ENCODE results near the gene FCRL5.

Gene FCRL5

DNA sequence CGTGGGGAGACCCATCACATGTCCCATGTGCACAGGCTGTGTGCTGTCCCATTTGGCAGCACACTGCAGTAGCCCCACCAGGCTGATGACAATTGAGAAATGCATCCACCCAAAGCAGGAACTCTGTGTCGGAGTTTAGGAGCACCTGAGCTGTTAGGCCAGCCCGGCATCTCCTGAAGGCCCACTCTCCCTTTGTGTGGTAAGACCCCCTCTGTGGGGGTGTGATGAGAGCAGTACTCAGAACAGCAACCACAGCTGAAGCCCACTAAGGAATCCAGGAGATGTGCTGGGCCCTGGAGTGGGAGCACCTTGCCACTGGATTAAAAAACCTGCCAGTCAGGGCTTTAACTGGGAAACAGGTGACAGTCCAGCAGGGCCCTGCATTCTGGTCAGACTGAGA is 37.2 kb downstream of the FCRL5 start:
- peaks cover 6% of the 10 kb centered on the region for H3K4me1 Mint-ChIP-seq (ENCODE audit: low read depth)
- intact Hi-C loops (cut with micrococcal nuclease): no loop called here
- no peak overlapping the region for H3K27ac Mint-ChIP-seq
- peaks cover 7% of the 10 kb centered on the region for H3K27me3 Mint-ChIP-seq
- no peaks in the 10 kb centered on the region for H3K9me3 Mint-ChIP-seq
- H3K4me3 Mint-ChIP-seq: no peak overlapping the region
- no peaks in the 10 kb centered on the region for H3K36me3 Mint-ChIP-seq (ENCODE audit: low read depth)

- Mint-ChIP-seq H3K27me3 (peaks cover 14% of the 10 kb centered on the region), H3K36me3 (ENCODE audit: low read depth) (no peaks in the 10 kb centered on the region), H3K4me1 (ENCODE audit: low read depth) (peaks cover 6% of the 10 kb centered on the region), H3K4me3 (no peak overlapping the region), H3K27ac (no peak overlapping the region), H3K9me3 (no peaks in the 10 kb centered on the region)
- intact Hi-C loops (cut with micrococcal nuclease): no loop called here
These were observed 40.0 kb downstream of the FCRL5 start for GRCh38 chr1:157512036-157512969.

DNA sequence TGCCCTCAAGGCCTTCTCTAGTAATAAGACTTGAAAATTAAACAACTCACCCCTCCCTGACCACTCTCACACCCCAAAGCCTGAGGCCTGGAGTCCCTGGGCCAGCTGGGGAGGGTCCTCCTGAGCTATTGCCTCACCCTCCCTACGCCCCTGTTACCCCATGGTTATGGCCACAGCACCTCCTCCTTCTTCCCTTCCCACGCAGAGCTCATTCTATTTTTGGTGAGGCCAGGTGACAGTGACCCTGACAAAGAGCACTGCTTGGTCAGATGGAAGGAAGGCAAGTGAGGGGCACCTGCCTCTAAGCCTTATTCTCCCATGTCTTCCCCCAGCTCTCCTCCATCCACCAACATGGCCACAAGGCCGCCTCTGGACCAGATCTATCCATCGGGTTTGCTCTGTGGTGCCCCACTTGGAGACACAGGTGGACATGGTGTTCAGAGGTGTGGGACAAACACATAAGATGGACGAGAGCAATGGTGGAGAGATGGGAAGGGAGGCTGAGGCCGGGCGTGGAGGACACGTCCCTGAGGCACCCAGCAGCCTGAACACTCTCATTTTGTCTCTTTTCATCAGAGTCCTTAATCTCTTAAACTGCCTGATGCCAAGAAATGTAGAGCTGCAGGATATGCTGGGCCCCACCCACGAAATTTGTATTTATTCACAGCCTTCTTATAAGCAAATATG is 42.6 kb downstream of the FCRL5 start:
- Mint-ChIP-seq H3K9me3 (no peaks in the 10 kb centered on the region), H3K4me3 (no peak overlapping the region), H3K4me1 (ENCODE audit: low read depth) (peaks cover 11% of the 10 kb centered on the region), H3K27ac (no peak overlapping the region), H3K27me3 (peaks cover 23% of the 10 kb centered on the region), H3K36me3 (ENCODE audit: low read depth) (no peaks in the 10 kb centered on the region)
- intact Hi-C loops (cut with micrococcal nuclease): no loop called here

GRCh38 chr1:157505481-157506272 is 46.6 kb downstream of the FCRL5 start:
- H3K4me1 Mint-ChIP-seq (ENCODE audit: low read depth): peaks cover 5% of the 10 kb centered on the region
- no peak overlapping the region for H3K4me3 Mint-ChIP-seq
- no peak overlapping the region for H3K27ac Mint-ChIP-seq
- peaks cover 18% of the 10 kb centered on the region for H3K27me3 Mint-ChIP-seq
- no peaks in the 10 kb centered on the region for H3K9me3 Mint-ChIP-seq
- intact Hi-C loops (cut with micrococcal nuclease): no loop called here
- no peaks in the 10 kb centered on the region for H3K36me3 Mint-ChIP-seq (ENCODE audit: low read depth)

DNA sequence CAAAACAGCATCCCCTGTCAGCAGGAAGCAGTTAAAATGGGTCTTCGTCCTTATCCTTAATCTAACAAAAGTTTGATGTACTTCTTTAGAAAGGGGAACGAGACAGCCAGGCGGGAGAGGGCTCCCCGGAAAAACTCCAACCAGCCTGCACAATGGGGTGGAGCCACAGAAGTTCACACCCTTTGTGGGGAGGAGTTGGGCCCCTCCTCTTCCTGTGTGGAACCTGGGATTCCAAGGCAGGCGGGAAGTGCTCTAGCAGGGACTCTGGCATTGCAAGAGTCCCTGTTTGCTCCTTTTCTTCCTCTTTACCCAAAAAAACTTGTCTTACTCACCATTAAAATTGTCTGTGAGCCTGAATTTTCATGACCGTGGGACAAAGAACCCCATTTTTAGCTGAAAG is 47.7 kb downstream of the FCRL5 start:
- H3K27ac Mint-ChIP-seq: no peak overlapping the region
- no peaks in the 10 kb centered on the region for H3K36me3 Mint-ChIP-seq (ENCODE audit: low read depth)
- peaks cover 16% of the 10 kb centered on the region for H3K27me3 Mint-ChIP-seq
- no peaks in the 10 kb centered on the region for H3K9me3 Mint-ChIP-seq
- no peak overlapping the region for H3K4me3 Mint-ChIP-seq
- intact Hi-C loops (cut with micrococcal nuclease): no loop called here
- H3K4me1 Mint-ChIP-seq (ENCODE audit: low read depth): peaks cover 5% of the 10 kb centered on the region

GRCh38 chr1:157499521-157499920 is 52.8 kb downstream of the FCRL5 start:
- no peaks in the 10 kb centered on the region for H3K9me3 Mint-ChIP-seq
- no peaks in the 10 kb centered on the region for H3K36me3 Mint-ChIP-seq (ENCODE audit: low read depth)
- intact Hi-C loops (cut with micrococcal nuclease): no loop called here
- H3K27ac Mint-ChIP-seq: no peak overlapping the region
- H3K27me3 Mint-ChIP-seq: peaks cover 6% of the 10 kb centered on the region
- no peak overlapping the region for H3K4me3 Mint-ChIP-seq
- no peaks in the 10 kb centered on the region for H3K4me1 Mint-ChIP-seq (ENCODE audit: low read depth)

- Mint-ChIP-seq H3K4me1 (ENCODE audit: low read depth) (no peaks in the 10 kb centered on the region), H3K4me3 (no peak overlapping the region), H3K9me3 (no peaks in the 10 kb centered on the region), H3K27ac (no peak overlapping the region), H3K36me3 (ENCODE audit: low read depth) (no peaks in the 10 kb centered on the region), H3K27me3 (peaks cover 8% of the 10 kb centered on the region)
- intact Hi-C loops (cut with micrococcal nuclease): no loop called here
These were observed 53.6 kb downstream of the FCRL5 start for GRCh38 chr1:157498736-157499090.

DNA sequence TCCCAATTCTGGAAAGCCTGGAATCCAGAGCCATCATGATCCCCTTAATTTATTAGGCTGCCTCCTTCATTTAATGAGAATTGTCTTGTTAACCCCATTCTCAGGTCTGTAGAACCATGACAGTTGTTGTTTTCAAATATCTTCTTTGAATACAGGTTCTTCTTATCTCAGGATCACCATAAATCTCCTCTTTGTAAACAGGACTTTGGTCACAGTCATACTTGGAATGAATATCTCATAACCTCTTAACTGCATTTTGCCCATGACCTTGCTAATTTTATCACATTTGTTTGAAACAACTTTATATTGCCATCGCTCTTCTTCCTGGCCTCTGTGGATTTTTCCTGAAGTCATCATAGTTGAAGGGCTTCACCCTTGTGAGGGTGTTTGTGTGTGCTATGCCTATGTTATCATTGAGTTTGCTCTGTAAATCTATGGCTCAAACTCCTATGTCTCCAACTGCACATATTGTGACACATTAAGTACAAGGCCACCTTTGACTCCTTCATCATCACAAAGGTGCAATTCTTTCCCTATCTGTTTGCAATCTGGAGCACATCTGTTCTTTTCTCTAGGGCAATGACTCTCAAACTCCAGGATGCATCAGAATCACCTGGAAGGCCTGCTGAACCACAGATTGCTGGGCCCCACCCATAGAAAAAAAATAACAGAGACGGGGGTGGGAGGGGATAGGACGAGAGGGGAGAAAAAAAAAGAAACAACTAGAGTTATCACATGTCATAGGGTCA is 54.2 kb downstream of the FCRL5 start:
- intact Hi-C loops (cut with micrococcal nuclease): no loop called here
- H3K27ac Mint-ChIP-seq: no peak overlapping the region
- no peaks in the 10 kb centered on the region for H3K4me1 Mint-ChIP-seq (ENCODE audit: low read depth)
- no peak overlapping the region for H3K4me3 Mint-ChIP-seq
- peaks cover 10% of the 10 kb centered on the region for H3K27me3 Mint-ChIP-seq
- H3K9me3 Mint-ChIP-seq: no peaks in the 10 kb centered on the region
- H3K36me3 Mint-ChIP-seq (ENCODE audit: low read depth): no peaks in the 10 kb centered on the region

GRCh38 chr1:157497284-157497683 is 55.0 kb downstream of the FCRL5 start:
- Mint-ChIP-seq H3K27me3 (peaks cover 14% of the 10 kb centered on the region), H3K27ac (no peak overlapping the region), H3K4me1 (ENCODE audit: low read depth) (no peaks in the 10 kb centered on the region), H3K9me3 (no peaks in the 10 kb centered on the region), H3K4me3 (no peak overlapping the region), H3K36me3 (ENCODE audit: low read depth) (no peaks in the 10 kb centered on the region)
- intact Hi-C loops (cut with micrococcal nuclease): no loop called here

DNA sequence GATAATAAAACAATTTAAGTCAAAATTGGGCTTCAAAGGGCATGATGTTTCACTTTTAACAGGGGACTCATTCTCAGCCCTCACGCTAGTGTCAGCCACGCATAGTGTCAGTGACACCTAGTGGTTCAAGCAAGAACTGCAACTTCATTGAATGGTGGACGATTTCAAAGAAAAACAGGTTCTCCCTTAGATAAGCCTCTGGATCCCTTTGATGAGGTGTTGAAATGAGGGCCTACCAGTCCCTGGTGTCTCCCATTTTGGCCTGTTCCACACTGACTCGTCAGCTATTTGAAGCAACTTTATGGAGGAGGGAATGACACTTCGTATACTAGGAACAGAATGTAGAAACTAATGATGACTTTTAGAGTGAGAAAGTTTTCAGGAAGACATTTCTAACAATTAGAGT is 56.2 kb downstream of the FCRL5 start:
- H3K36me3 Mint-ChIP-seq (ENCODE audit: low read depth): no peaks in the 10 kb centered on the region
- no peaks in the 10 kb centered on the region for H3K9me3 Mint-ChIP-seq
- H3K4me3 Mint-ChIP-seq: no peak overlapping the region
- no peak overlapping the region for H3K27ac Mint-ChIP-seq
- H3K4me1 Mint-ChIP-seq (ENCODE audit: low read depth): no peaks in the 10 kb centered on the region
- intact Hi-C loops (cut with micrococcal nuclease): no loop called here
- peaks cover 18% of the 10 kb centered on the region for H3K27me3 Mint-ChIP-seq

DNA sequence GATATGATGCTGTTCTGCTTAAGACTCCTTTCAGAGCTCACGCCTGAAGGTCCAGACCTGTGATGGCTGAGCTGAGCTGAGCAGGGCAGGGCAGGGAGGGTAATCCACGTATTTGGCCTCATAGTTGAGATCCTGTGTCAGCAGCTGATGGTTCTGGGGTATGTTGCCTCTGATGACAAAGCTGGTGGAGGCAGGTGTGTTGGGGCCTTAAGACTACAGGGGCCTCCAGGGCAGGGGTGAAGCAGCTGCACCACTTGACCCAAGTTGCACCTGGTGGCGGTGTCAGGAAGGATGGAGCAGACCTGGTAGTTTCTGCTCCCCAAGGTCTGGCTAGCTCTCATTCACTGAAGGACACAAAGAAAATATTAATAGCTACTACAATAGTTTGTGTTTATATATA is 57.0 kb downstream of the FCRL5 start:
- Mint-ChIP-seq H3K9me3 (no peaks in the 10 kb centered on the region), H3K27me3 (peaks cover 20% of the 10 kb centered on the region), H3K4me3 (no peak overlapping the region), H3K27ac (no peak overlapping the region), H3K36me3 (ENCODE audit: low read depth) (no peaks in the 10 kb centered on the region), H3K4me1 (ENCODE audit: low read depth) (no peaks in the 10 kb centered on the region)
- intact Hi-C loops (cut with micrococcal nuclease): no loop called here

DNA sequence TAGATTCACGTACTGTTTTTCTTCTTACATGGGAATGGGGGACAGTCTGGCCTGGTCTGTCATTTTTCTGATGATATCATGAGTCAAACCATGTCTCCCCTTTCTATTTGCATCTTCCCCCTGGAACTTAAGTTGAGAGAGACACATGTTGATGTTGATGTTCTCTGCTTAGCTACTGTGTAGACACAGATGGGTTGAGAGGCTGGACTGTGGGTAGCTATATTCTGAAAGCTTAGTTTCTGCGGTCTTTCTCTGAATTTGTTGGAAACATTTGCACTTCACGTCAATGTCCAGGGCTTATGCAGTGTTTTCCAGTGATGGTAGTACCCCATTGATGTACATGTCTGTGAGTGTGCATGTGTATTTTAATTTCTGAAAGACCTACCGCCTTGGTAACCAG is 58.2 kb downstream of the FCRL5 start:
- intact Hi-C loops (cut with micrococcal nuclease): no loop called here

GRCh38 chr1:157490467-157491165 is 61.7 kb downstream of the FCRL5 start:
- intact Hi-C loops (cut with micrococcal nuclease): loop anchor here (2.0 kb wide), 1 partner anchor 114 kb away; no protein-coding TSS in a partner anchor

More for the DNA sequence above, 58.2 kb downstream of the FCRL5 start:
- peaks cover 23% of the 10 kb centered on the region for H3K27me3 Mint-ChIP-seq
- no peak overlapping the region for H3K4me3 Mint-ChIP-seq
- H3K36me3 Mint-ChIP-seq (ENCODE audit: low read depth): no peaks in the 10 kb centered on the region
- no peaks in the 10 kb centered on the region for H3K4me1 Mint-ChIP-seq (ENCODE audit: low read depth)
- no peaks in the 10 kb centered on the region for H3K9me3 Mint-ChIP-seq
- H3K27ac Mint-ChIP-seq: no peak overlapping the region

More at GRCh38 chr1:157490467-157491165, 61.7 kb downstream of the FCRL5 start:
- Mint-ChIP-seq H3K4me3 (no peak overlapping the region), H3K27ac (no peak overlapping the region), H3K27me3 (peaks cover 21% of the 10 kb centered on the region), H3K36me3 (ENCODE audit: low read depth) (no peaks in the 10 kb centered on the region), H3K9me3 (no peaks in the 10 kb centered on the region), H3K4me1 (ENCODE audit: low read depth) (peaks cover 7% of the 10 kb centered on the region)

Data from dendritic cell treated with granulocyte-macrophage colony-stimulating factor and Interleukin-4, amounts not matched to agents 40 ng/mL and 50 ng/mL, for 4 days (primary cell).